Fibroblast of skin of abdomen (primary cell): Measurements from ENCODE around the gene IL37.
"Not testable (repeated sequence)": the region's sequence is repeated elsewhere in the genome, so short reads cannot be mapped to it uniquely, and the experiment has no call there.

Experiments used
- DNase-seq: peaks from one replicate; pipeline ENCODE4 v3.0.0-alpha.2; 2013

The IL37 gene

GRCh38 chr2:112923967-112924338, 13.0 kb downstream of the IL37 start:
- no peak for DNase-seq

GRCh38 chr2:112924360-112924759, 13.4 kb downstream of the IL37 start:
- no peak for DNase-seq

- no peak for DNase-seq
These were observed 13.9 kb downstream of the IL37 start for GRCh38 chr2:112924821-112925220.

GRCh38 chr2:112926707-112927106, 15.7 kb downstream of the IL37 start:
- no peak for DNase-seq

- DNase-seq: no peak
These were observed 16.8 kb downstream of the IL37 start for GRCh38 chr2:112927745-112928144.

- no peak for DNase-seq
These were observed 22.3 kb downstream of the IL37 start for GRCh38 chr2:112933261-112933660.

GRCh38 chr2:112934117-112934516, 23.2 kb downstream of the IL37 start:
- not testable (repeated sequence) for DNase-seq

GRCh38 chr2:112936927-112937232, 25.9 kb downstream of the IL37 start:
- DNase-seq: no peak

GRCh38 chr2:112938904-112939303, 27.9 kb downstream of the IL37 start:
- DNase-seq: peak; percentile 38

GRCh38 chr2:112939425-112939824, 28.5 kb downstream of the IL37 start:
- DNase-seq: no peak

- no peak for DNase-seq
These were observed 30.1 kb downstream of the IL37 start for GRCh38 chr2:112940859-112941625.

GRCh38 chr2:112941753-112942653, 31.0 kb downstream of the IL37 start:
- peak; percentile 69 for DNase-seq

GRCh38 chr2:112942654-112943002, 31.7 kb downstream of the IL37 start:
- no peak for DNase-seq

GRCh38 chr2:112944971-112945370, 34.0 kb downstream of the IL37 start:
- DNase-seq: no peak

- DNase-seq: no peak
These were observed 35.1 kb downstream of the IL37 start for GRCh38 chr2:112946086-112946485.

- no peak for DNase-seq
These were observed 36.4 kb downstream of the IL37 start for GRCh38 chr2:112947374-112947773.

- DNase-seq: no peak
These were observed 38.5 kb downstream of the IL37 start for GRCh38 chr2:112949456-112949855.

- DNase-seq: no peak
These were observed 43.4 kb downstream of the IL37 start for GRCh38 chr2:112954364-112954763.

- peak; percentile 6 for DNase-seq
These were observed 46.5 kb downstream of the IL37 start for GRCh38 chr2:112957511-112957910.

- DNase-seq: peak; percentile 53
These were observed 47.6 kb downstream of the IL37 start for GRCh38 chr2:112958428-112959108.

GRCh38 chr2:112959109-112959812, 48.3 kb downstream of the IL37 start:
- no peak for DNase-seq

- no peak for DNase-seq
These were observed 49.4 kb downstream of the IL37 start for GRCh38 chr2:112960230-112960825.
